Measurements from ENCODE around the gene ANKK1. TPM values are rescaled to one million over a fixed set of nuclear protein-coding genes. Genes with fewer than 3 reads are reported as not detected.

Gene ANKK1
- total and polyA plus RNA-seq, 2 of the 8 experiments (the other 6 are each of a cell fraction or from before 2014, with no cell fraction given) = 0.11 TPM; not detected in 1

GRCh38 chr11:113395782-113396336 is 8.3 kb downstream of the ANKK1 start:
- H2AK5ac ChIP-seq (ENCODE audit: low read depth, low read length) = no peak overlapping the region
- H3K23me2 ChIP-seq (ENCODE audit: low read depth, low read length) = no peaks in the 10 kb centered on the region
- no peaks in the 10 kb centered on the region for H3K36me3 ChIP-seq (ENCODE audit: control insufficient read depth in 2 of 4, insufficient read depth in 4 of 4, low read length in 3 of 4)
- H3K14ac ChIP-seq (ENCODE audit: insufficient read length) = no peak overlapping the region
- no peaks in the 10 kb centered on the region for H3K27me3 ChIP-seq (replicated peaks in 1 of 4; ENCODE audit: control insufficient read depth in 3 of 4, extremely low read depth in 1 of 4, insufficient read depth in 3 of 4, low read length in 3 of 4)
- CTCF ChIA-PET (ENCODE audit: partially characterized antibody) = interaction anchor here (0.8 to 3.4 kb wide), 3 partner anchors 9 to 91 kb away, joined by 3 to 10 read pairs (median 3); partner anchors contain the start of gene ANKK1
- no peak overlapping the region for H3K4me2 ChIP-seq (ENCODE audit: insufficient read depth in 1 of 2, low read depth in 2 of 2, low read length in 2 of 2)
- H2BK15ac ChIP-seq (ENCODE audit: low read length) = no peak overlapping the region
- 92% methylated on average over 7 of the region's 9 CpGs; no CpG with 5 or more reads in 1 of the 2 experiments for WGBS, 2 experiments (ENCODE audit: extremely low coverage in 1 of 2, insufficient coverage in 1 of 2, insufficient read length in 1 of 2, insufficient replicate concordance in 2 of 2, low coverage in 1 of 2, low lambda C conversion rate in 2 of 2, missing lambda C conversion rate in 1 of 2)
- no peaks in the 10 kb centered on the region for H3K79me2 ChIP-seq (ENCODE audit: control insufficient read depth in 1 of 2, insufficient read depth in 2 of 2, low read length in 2 of 2)
- H3K79me1 ChIP-seq (ENCODE audit: low read depth, low read length) = no peaks in the 10 kb centered on the region
- no peak overlapping the region for H2AFZ ChIP-seq (ENCODE audit: low read length)
- no peak overlapping the region for H3K4ac ChIP-seq (replicated peaks; ENCODE audit: insufficient read length, low read depth, low read length)
- H2BK12ac ChIP-seq (ENCODE audit: low read depth, low read length) = no peak overlapping the region
- no peak overlapping the region for H3K9ac ChIP-seq (replicated peaks in 1 of 4; ENCODE audit: extremely low read depth in 1 of 4, low read depth in 3 of 4, low read length in 3 of 4)
- H3K18ac ChIP-seq (ENCODE audit: extremely low read depth, low read length) = no peak overlapping the region
- no peak overlapping the region for H4K91ac ChIP-seq (replicated peaks; ENCODE audit: insufficient read length, low read length)
- DNase-seq (ENCODE audit: low read depth in 1 of 2, low spot score in 2 of 2) (no peak), FAIRE-seq (no peak)
- no peak overlapping the region for H4K5ac ChIP-seq (ENCODE audit: insufficient read length, low read depth, low read length)
- TF ChIP-seq TAF7 (optimal IDR thresholded peaks at IDR 0.05; ENCODE audit: borderline replicate concordance, low read depth, low read length) (no peak), POLR2A (IDR thresholded peaks at IDR 0.05; ENCODE audit: control extremely low read depth in 1 of 2, low read depth in 2 of 2, low read length in 2 of 2) (no peak), SIX5 (IDR thresholded peaks at IDR 0.05; ENCODE audit: low read depth, low read length) (no peak), TEAD4 (IDR thresholded peaks at IDR 0.05; ENCODE audit: low read depth, low read length) (no peak), TCF12 (IDR thresholded peaks at IDR 0.05; ENCODE audit: low read depth, low read length) (no peak), SAP30 (IDR thresholded peaks at IDR 0.05; ENCODE audit: insufficient read depth, insufficient replicate concordance, low read length) (no peak), SIN3A (conservative IDR thresholded peaks at IDR 0.05 in 1 of 2, IDR thresholded peaks at IDR 0.05 in 1 of 2; ENCODE audit: low read depth in 1 of 2, low read length in 2 of 2) (no peak), NANOG (IDR thresholded peaks at IDR 0.05; ENCODE audit: insufficient read depth, low read depth, low read length, poor library complexity, severe bottlenecking) (no peak), KDM4A (IDR thresholded peaks at IDR 0.05; ENCODE audit: low read depth, low read length, severe bottlenecking) (no peak), RAD21 (IDR thresholded peaks at IDR 0.05 in 1 of 2, conservative IDR thresholded peaks at IDR 0.05 in 1 of 2; ENCODE audit: low read depth in 2 of 2, low read length in 2 of 2) (no peak), SP1 (IDR thresholded peaks at IDR 0.05; ENCODE audit: low read depth, low read length) (no peak)
- POLR2A ChIA-PET (ENCODE audit: partially characterized antibody) = no interaction called here
- H3K23ac ChIP-seq (ENCODE audit: insufficient read length) = no peak overlapping the region
- H3K4me1 ChIP-seq (replicated peaks in 1 of 4; ENCODE audit: control insufficient read depth in 3 of 4, insufficient read depth in 4 of 4, low read length in 3 of 4) = no peaks in the 10 kb centered on the region
- H3K27ac ChIP-seq (ENCODE audit: low read depth, low read length) = no peak overlapping the region
- H3K9me3 ChIP-seq (ENCODE audit: insufficient read depth in 2 of 2, low read depth in 1 of 2, low read length in 1 of 2) = no peaks in the 10 kb centered on the region
- no peaks in the 10 kb centered on the region for H4K20me1 ChIP-seq (replicated peaks in 1 of 2; ENCODE audit: control insufficient read depth in 1 of 2, insufficient read depth in 2 of 2, low read length in 2 of 2)
- no peak overlapping the region for H2BK120ac ChIP-seq (replicated peaks; ENCODE audit: low read depth, low read length)
- H4K8ac ChIP-seq (ENCODE audit: extremely low read depth, insufficient read depth, low read length) = no peak overlapping the region
- H3K4me3 ChIP-seq (ENCODE audit: extremely low read depth in 1 of 4, insufficient read depth in 2 of 4, low read depth in 3 of 4, low read length in 4 of 4) = no peak overlapping the region
- H2BK5ac ChIP-seq (ENCODE audit: low read depth, low read length) = no peak overlapping the region
- H2BK20ac ChIP-seq (ENCODE audit: low read length) = no peak overlapping the region
- no peak overlapping the region for H3K56ac ChIP-seq (replicated peaks; ENCODE audit: insufficient read length, low read depth, low read length)
